ENCODE data around the gene BICD2.

GRCh38 chr9:92679413-92680165 is 85.0 kb downstream of the BICD2 start:
- no peak for TF ChIP-seq POLR2AphosphoS5 (IDR thresholded peaks at IDR 0.05)
- no peak for TF ChIP-seq RAD21 (conservative IDR thresholded peaks at IDR 0.05)
- no peak for TF ChIP-seq SMC3 (conservative IDR thresholded peaks at IDR 0.05; ENCODE audit: poor library complexity)
- TF ChIP-seq, protein P1, sequence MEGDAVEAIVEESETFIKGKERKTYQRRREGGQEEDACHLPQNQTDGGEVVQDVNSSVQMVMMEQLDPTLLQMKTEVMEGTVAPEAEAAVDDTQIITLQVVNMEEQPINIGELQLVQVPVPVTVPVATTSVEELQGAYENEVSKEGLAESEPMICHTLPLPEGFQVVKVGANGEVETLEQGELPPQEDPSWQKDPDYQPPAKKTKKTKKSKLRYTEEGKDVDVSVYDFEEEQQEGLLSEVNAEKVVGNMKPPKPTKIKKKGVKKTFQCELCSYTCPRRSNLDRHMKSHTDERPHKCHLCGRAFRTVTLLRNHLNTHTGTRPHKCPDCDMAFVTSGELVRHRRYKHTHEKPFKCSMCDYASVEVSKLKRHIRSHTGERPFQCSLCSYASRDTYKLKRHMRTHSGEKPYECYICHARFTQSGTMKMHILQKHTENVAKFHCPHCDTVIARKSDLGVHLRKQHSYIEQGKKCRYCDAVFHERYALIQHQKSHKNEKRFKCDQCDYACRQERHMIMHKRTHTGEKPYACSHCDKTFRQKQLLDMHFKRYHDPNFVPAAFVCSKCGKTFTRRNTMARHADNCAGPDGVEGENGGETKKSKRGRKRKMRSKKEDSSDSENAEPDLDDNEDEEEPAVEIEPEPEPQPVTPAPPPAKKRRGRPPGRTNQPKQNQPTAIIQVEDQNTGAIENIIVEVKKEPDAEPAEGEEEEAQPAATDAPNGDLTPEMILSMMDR (IDR thresholded peaks at IDR 0.05; ENCODE audit: poor library complexity, severe bottlenecking), result no peak
- no peak for TF ChIP-seq EZH2 (IDR thresholded peaks at IDR 0.05; ENCODE audit: borderline replicate concordance, insufficient read depth, low read length, poor library complexity, severe bottlenecking)
- TF ChIP-seq EP300 (conservative IDR thresholded peaks at IDR 0.05; ENCODE audit: poor library complexity, severe bottlenecking), result no peak
- no peak for TF ChIP-seq TAF1 (IDR thresholded peaks at IDR 0.05; ENCODE audit: low read depth)
- no peak for TF ChIP-seq MXI1 (conservative IDR thresholded peaks at IDR 0.05; ENCODE audit: poor library complexity, severe bottlenecking)
- TF ChIP-seq, protein P2, sequence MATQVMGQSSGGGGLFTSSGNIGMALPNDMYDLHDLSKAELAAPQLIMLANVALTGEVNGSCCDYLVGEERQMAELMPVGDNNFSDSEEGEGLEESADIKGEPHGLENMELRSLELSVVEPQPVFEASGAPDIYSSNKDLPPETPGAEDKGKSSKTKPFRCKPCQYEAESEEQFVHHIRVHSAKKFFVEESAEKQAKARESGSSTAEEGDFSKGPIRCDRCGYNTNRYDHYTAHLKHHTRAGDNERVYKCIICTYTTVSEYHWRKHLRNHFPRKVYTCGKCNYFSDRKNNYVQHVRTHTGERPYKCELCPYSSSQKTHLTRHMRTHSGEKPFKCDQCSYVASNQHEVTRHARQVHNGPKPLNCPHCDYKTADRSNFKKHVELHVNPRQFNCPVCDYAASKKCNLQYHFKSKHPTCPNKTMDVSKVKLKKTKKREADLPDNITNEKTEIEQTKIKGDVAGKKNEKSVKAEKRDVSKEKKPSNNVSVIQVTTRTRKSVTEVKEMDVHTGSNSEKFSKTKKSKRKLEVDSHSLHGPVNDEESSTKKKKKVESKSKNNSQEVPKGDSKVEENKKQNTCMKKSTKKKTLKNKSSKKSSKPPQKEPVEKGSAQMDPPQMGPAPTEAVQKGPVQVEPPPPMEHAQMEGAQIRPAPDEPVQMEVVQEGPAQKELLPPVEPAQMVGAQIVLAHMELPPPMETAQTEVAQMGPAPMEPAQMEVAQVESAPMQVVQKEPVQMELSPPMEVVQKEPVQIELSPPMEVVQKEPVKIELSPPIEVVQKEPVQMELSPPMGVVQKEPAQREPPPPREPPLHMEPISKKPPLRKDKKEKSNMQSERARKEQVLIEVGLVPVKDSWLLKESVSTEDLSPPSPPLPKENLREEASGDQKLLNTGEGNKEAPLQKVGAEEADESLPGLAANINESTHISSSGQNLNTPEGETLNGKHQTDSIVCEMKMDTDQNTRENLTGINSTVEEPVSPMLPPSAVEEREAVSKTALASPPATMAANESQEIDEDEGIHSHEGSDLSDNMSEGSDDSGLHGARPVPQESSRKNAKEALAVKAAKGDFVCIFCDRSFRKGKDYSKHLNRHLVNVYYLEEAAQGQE (IDR thresholded peaks at IDR 0.05; ENCODE audit: borderline replicate concordance), result no peak

All from neural cell (in vitro differentiated cells).